SW 1271 (cell line): ENCODE data around the gene FKBP8.
"Not testable (repeated sequence)": the region's sequence is repeated elsewhere in the genome, so short reads cannot be mapped to it uniquely, and the experiment has no call there.

Source experiments
- DNase-seq, 2 experiments: peaks; one replicate each; lab custom pipeline; 2025; lab: John Stamatoyannopoulos, UW

The FKBP8 gene

DNA sequence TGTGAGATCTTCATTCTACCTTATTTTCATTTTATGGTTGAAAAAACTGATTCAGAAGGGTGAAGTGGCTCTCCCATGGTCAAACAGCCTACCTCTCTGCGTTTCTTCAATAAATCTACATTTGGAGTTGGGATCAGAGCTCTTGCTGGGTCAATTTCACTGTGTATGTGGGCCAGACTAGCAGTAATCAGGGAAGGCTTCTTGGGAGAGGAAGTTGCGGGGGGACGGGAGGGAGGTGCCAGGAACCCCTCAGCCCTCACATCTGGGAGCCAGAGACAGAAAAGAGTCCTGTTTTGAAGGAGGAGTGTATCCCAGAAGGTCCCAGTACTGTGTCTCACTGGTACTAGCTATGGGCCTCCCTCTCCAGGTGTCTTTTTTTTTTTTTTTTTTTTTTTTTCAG, 15.2 kb upstream of the FKBP8 start:
- no peak for DNase-seq

DNA sequence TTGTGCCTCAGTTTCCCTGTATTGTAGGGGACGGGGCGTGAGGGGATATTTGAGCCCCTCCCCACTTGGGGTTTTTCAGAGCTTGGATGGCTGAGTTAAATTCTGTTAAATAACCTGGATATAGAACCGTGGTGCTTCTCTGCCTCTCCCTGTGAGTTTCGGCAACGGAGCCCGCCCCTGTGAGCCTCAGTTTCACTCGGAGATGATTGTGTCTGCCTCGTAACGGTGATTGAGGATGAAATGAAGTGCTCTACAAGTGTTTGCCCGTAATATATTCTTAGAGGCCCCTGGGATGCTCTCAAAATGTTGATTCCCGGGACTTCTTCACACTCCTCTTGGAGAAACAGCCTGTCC, 14.8 kb upstream of the FKBP8 start:
- no peak for DNase-seq

DNA sequence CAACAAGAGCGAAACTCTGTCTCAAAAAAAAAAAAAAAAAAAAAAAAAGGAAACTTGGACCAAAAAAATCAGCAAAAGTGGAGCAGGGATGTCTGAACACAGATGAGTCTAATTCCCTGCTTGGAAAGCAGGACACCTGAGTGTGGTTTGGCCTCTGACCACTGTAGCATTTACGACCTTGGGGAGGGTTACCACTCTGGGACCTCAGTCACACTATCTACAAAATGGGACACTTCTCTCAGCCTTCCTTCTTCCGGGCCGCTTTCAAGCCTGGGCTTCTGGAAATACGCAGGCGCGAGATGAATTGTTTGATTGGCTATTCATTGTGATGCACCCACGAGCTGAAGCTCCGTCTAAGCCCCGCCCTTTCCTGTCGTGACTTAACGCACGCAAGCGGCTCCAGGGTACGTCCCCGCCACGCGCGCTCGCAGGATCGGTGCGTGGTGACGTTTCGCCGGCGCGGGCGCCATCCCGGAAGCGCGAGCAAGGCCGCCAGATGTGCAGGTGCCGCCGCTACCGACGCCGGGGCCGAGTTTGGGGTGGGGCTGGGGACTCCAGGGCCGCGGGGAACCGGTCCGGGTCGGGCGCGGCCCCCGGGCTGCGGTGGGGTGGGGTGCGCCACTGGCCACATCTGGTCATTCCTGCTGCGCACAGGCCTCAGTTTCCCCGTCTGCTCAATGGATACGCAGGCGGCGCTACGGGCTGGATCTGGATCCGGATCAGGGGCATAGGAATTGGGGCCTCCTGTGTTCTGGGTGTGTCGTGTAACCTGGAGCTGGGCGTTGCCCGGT, 14.2 kb upstream of the FKBP8 start, which contains the start of gene KXD1:
TSS of gene KXD1 (plus strand) at position 460 of the 791 bp plus-strand sequence. CDS start 4,187 bp downstream, outside the sequence.
- DNase-seq: peak; percentile 94 to 98

DNA sequence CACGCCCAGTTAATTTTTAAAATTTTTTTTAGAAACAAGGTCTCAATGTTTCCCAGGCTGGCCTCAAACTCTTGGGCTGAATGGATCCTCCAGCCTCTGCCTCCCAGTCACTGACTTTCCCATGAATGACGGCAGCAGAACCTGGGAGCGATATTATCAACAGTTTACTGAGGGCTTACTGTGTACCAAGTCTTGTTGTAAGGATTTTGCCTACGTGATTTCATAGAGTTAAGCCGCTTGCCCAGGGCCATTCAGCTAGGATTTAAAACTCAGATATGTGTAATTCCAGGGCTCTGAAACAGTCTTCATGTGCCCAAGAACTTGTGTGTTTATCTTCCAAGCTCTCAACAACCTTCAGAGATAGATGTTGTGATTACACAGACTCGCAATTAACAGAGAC, 8.3 kb upstream of the FKBP8 start:
- DNase-seq: no peak

DNA sequence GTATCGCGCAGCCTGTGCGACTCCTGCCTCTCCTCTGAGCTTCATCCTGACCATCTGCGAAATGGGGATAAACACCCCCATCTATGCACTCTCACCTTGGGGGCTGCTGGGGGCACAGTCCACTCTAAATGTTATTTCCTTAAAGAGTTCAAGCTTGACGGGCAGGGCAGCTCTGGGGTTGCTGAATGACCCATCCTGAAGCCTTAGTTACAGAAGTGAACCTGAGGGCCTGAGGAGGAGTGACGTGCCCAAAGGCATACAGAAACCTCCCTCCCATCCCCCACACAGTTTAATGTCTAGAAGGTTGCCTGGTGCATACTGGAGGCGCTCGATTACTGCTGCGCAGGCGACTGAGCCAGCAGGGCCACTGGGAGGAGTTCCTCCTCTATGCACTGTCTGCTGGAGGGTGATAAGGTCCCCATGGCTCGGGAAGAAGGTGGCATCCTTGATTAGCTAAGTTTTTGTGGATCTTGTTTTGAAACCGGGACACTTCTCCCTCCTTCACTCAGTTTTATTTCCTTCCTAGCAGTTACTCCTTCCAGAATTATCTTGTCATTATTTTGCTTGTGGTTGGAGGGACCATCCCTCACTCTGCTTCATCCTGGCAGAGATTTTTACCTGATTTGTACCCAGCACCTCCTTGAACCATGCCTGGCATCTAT, 572 bp upstream of the FKBP8 start:
- peak; percentile 17 to 34 for DNase-seq

DNA sequence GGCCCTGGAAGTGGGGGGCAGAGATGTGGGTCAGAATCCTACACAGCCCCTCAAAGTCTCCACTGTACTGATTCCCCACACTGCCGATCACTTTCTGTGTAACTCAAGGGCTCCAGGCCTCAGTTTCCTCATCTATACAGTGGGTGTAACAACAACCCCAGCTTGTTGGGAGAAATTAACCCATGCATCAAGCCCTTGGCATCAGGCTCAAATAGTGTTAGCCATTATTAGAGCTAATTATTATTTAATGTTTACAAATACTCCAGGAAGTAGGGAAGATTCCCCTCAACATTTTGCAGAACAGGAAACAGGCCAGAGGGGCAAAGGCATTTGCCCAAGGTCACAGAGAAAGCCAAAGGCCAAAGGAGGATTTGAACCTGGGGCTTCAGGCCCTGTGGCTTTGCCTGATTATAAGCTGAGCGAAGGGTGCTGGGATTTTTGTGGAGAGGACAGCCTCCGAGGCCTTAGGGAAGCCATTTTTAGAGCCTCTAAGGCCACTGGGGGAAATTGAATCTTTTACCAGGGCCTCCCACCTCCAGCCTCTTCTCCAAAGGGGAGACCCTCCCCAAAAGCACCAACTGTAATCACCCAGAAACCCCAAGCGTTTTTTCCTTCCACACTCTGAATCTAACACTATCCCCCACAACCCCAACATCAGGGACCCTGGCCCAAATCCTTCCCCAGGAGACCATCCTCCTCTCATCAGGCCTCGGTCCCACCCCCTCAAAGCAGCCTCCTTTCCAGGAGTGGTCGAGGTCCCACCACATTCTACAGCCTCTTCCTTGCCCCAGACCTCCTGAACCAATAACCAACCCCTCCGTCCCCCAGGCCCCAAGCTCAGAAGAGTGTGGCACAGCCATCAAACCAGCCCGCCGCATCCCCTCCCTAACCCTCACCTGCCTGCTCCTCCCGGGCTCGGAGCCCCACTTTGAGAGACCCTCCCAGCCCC, 1.1 kb downstream of the FKBP8 start:
- no peak for DNase-seq

DNA sequence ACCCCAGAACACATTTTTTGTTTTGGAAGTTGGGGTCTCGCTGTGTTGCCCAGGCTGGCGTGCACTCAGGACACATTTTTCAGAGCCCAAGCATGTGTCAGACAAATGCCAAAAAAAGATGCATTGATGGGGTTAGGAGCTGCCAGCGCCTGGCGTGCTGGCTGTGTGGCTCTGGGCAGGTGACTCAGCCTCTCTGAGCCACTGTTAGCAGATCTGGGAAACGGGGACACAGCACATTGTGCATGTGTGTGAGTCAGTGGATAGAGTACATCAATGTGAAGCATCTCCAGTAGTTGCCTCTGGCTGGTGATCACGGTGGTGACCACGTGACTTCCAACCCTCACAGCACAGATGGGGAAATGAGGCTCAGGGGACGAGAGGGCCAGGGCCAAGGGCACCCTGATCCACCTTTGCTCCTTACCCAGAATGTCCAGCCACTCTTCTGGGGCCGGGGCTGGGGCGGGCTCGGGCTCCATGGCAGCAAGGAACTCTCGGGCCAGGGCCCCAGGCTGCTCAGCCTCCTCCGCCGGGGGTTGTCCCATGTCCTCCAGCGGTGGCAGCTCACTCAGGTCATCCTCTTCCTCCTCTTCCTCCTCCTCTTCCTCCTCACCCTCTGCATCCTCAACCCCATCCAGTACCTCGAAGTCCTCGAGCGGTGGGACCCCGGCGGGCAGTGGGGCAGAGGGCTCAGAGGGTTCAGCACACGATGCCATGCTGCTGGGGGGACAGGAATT, 1.9 kb downstream of the FKBP8 start:
- DNase-seq: no peak

DNA sequence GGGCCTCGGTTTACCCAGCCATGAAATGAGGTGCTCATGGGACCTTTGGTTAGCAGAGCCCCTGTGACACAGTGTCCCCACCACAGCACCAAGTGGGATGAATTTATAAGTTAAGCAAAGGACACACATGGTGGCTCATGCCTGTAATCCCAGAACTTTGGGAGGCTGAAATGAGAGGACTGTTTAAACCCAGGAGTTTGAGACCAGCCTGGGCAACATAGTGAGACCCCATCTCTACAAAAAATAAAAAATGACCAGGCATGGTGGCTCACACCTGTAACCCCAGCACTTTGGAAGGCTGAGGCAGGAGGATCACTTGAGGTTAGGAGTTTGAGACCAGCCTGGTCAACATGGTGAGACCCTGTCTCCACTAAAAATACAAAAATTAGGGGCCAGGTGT, 3.2 kb downstream of the FKBP8 start:
- DNase-seq: not testable (repeated sequence)

DNA sequence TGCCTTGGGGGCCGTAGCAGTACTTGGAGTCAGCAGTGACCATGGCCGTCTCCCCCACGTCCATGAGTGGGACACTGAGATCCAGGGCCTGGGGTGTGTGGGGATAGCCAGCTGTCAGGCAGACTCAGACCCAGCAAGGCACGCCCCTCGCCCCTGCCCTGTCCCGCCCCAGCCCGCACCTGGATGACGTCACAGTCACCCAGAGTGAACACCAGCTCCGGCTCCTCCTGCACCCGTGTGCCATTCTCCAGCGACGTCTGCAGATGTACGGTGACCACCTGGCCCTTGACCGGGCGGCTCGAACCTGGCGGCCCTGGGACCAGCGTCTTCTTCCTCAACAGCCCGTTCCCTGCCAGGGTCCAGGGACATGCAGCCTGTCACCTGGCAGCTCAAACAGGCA, 4.0 kb downstream of the FKBP8 start:
- no peak for DNase-seq

DNA sequence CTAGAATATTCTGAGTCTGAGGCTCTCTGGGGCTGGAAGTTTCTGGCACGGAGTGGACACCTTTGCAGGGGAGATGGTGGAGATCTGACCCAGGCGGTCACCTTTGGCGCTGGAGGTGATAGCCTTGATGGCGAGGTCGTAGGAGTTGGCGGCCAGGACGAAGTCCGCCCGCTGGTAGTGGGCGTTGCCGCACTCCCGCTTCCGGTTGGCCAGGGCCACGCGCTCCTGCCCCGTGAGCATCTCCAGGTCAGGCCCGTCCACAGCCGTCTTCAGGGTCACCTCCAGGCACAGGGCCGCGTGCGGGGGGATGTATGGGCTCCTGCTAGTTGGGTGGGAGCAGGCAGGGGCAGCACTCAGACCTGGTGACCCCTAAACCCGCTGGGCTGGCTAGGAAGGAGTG, 5.3 kb downstream of the FKBP8 start:
- no peak for DNase-seq

DNA sequence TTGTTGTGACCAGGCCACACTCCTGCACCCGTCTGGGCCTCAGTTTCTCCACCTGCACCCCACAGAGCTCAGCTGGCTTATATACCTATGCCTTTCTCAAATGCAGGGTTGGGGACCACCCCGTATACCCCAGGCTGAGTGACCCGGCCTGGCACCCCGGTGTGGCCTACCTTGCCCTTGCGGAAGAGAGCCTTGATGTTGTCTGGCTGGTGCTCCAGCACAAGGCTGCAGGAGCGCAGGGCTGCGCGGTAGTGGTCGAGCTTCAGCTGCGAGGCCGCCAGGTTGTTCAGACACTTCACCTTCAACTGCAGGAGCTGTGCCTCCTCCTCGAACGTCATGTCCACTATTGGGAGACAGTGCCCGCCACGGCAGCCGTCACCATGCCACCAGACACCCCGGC, 5.9 kb downstream of the FKBP8 start:
- DNase-seq: no peak

DNA sequence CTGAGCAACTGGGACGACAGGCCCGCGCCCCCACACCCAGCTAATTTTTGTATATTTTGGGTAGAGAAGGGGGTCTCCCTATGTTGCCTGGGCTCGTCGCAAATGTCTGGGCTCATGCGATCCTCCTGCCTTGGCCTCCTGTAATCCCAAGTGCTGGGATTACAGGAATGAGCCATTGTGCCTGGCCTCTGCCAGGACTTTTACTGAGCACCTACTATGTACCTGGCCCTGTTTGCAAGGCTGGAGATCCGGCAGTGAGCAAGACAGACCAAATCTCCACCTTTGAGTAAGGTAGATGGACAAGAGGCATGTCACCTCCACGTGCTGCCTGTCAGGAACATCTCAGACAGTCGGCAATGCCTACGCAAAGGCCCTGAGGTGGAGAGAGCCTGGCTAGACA, 6.9 kb downstream of the FKBP8 start:
- no peak for DNase-seq

DNA sequence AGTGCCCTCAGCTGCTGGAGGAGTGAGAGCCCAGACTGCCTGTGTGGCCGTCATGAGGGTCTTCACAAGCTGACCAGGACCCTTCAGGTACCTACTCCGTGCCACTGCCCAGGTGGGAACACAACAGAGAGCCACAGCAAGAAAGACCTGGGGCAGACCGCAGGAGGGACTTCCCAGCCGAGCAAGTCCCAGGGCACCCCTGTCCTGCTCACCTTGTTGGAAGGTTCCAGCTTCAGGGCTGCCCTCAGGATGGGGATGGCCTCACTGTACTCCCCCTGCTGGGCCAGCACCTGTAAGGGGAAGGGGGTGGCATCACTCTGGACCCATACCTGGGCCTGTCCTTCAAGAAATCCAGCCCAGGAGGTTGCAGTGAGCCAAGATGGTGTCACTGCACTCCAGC, 10.3 kb downstream of the FKBP8 start:
- no peak for DNase-seq

DNA sequence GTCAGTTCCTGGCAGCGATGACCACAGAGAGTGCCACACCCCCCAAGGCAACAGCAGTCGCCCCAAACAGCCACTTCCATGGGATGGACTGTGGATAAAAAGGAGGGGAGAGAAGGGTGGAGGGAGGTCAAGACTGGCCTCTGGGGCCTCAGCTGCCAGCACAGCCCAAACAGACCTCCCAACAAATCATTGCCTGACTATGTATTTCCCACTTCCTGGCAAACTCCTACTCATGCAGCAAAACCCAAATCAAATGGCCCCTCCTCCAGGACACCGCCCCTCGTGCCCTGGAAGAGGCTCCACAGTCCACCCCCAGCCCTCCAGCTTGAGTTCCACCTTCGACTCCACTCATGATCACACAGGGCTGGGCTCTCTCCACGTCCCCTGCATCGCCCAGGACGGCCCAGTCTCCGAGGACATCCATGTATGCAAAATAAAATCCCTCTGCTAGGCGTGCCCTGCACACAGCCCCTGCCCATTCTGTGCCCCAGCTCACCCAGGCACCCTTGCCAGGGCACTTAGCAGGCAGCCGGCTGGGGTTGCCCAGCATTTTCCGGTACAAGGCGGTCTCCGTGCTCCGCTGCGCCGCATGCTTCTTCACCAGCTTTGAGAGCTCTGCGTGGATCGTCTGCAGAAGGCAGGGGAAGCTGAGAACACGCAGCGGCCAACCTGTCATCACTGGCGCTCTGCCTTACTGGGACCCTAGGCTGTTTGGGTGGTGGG, 11.0 kb downstream of the FKBP8 start:
- DNase-seq: no peak

DNA sequence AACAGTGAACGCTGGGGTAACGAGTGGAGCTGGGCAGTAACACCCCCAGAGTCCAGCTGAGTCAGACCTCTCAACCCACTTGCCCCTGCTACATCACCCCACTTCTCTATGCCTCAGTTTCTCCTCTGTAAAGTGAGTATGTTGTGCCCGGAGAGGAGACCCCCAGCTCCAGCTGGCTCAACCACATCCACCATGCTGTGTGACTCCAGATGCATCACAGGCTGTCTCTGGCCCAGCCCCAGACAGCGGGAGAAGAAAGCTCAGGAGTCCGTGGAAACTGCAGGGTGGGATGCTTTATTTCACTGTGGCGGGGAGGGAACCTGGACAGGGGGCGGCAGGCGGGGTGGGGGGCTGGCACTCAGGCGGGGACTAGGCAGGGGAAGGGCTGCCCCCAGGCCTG, 11.9 kb downstream of the FKBP8 start:
- no peak for DNase-seq

DNA sequence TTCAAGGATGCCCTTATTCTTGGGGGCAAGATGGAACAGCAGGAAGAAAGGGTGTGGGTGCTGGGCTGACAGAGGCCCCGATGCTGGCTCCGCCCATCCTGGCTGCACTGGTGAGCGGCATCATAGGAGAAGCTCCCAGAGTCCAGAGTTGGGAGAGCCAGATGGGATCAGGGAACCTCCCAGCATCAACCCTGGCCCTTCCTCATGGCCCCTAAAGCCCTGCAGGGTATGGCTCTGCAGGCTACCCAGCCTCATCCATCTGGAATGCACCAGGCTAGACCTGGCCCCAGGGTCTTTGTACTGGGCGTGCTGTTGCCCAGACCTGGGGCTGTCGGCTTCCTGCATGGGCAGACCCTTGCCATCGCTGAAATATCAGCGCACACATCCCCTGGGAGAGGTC, 13.6 kb downstream of the FKBP8 start:
- no peak for DNase-seq

DNA sequence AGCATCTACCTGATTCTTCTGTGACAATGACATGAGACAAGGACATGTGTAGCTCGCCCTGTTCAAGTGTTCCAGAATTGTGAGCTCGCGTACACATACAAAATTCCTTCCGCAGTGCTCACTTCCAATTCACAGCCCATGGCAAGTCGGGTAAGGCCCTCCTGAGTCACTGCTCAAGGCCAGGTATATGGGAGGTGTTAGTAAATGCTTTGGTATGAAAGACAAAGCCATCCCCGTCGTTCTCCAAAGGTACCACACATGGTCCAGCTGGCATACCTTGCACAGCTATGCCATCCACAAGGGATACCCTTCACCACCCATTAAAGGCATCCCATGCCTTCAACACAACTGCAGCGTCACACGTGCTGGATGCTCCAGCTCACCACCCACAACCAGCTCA, 17.1 kb downstream of the FKBP8 start:
- DNase-seq: no peak

DNA sequence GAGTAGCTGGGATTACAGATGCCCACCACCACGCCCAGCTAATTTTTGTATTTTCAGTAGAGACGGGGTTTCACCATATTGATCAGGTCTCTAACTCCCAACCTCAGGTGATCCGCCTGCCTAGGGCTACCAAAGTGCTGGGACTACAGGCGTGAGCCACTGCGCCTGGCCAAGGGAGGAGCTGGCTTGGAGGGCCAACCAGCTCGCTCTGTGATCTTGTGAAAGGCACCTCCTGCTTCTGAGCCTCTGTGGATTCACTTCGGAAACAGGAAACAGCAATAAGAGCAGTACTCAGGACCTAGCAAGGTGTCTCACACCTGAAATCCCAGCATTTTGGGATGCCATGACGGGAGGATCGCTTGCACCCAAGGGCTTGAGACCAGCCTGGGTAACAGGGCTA, 19.5 kb downstream of the FKBP8 start:
- DNase-seq: no peak

DNA sequence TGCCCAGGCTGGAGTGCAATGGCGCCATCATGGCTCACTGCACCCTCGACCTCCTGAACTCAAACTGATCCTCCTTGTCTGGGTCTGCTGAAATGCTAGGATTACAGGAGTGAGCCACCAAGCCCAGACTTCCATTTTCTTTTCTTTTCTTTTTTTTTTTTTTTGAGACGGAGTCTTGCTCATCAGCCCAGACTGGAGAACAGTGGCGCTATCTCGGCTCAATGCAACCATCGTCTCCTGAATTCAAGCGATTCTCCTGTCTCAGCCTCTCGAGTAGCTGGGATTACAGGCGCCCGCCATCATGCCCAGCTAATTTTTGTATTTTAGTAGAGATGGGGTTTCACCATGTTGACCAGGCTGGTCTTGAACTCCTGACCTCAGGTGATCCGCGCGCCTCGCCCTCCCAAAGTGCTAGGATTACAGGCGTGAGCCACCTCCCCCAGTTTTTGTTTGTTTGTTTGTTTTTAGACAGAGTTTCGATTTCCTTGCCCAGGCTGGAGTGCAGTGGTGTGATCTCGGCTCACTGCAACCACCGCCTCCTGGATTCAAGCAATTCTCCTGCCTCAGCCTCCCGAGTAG, 20.4 kb downstream of the FKBP8 start:
- DNase-seq: not testable (repeated sequence)

DNA sequence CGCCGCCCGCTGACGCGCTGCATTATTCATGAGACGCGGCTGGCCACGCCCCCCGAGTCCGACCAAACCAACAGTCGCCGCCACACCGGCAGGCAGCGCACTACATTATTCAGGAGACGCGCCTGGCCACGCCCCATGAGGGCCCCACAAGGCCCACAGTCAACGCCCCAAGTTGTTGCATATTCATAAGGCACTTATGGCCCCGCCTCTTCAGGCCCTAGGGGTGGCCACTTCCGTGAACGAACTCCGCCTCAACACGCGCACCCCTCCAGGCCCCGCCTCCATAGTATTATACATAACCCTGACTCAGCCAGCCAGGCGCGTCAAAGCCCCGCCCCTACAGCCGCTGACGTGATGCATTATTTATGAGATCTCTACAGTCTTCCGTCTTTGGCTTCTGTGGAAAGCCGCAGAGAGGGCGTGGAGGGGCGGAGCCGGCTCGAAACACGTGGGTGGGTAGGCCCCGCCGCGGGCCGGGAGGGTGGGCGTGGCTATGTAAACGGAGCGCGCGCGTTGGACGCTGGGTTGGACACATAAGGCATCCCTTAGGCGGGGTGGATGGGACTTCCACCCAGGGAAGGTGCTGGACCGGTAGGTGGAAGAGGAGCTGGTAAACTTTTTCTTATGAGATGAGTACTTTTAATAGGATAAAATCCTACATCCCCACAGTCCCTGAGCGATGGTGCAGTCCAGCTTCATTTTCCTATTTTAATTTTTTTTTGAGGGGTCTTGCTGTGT, 21.1 kb downstream of the FKBP8 start:
- DNase-seq: peak; percentile 99
